Measurements from ENCODE around the gene GCNT2. TPM values are rescaled to one million over a fixed set of nuclear protein-coding genes. Genes with fewer than 3 reads are reported as not detected.
"Not testable (repeated sequence)": the region's sequence is repeated elsewhere in the genome, so short reads cannot be mapped to it uniquely, and the experiment has no call there.

GCNT2 gene
- polyA plus RNA-seq, 6 donors from 2014 or later: 3.7 to 8.9 (median 5.9) TPM

- H3K4me1 Mint-ChIP-seq: peaks cover 43 to 65% (median 59%) of the 10 kb centered on the region in 3 donors
- no peaks in the 10 kb centered on the region for H3K27me3 Mint-ChIP-seq
- DNase-seq (no peak), ATAC-seq (ENCODE audit: low read depth in 2 of 2) (no peak)
- H3K9me3 Mint-ChIP-seq: no peaks in the 10 kb centered on the region
- H3K36me3 Mint-ChIP-seq: peaks cover 0 to 2% of the 10 kb centered on the region in 2 donors
- H3K4me3 Mint-ChIP-seq: no peak overlapping the region
- H3K27ac Mint-ChIP-seq: peak overlapping the region in 3 of 6 donors; percentile 17 to 62 (median 53)
Observed at GRCh38 chr6:10595731-10596664, 74.8 kb downstream of the GCNT2 start.

GRCh38 chr6:10597499-10598001 is 76.4 kb downstream of the GCNT2 start:
- peaks cover 0 to 2% of the 10 kb centered on the region in 2 donors for H3K36me3 Mint-ChIP-seq
- peaks cover 38 to 64% (median 50%) of the 10 kb centered on the region in 3 donors for H3K4me1 Mint-ChIP-seq
- H3K27ac Mint-ChIP-seq: peak overlapping the region in 4 of 6 donors; percentile 28 to 84 (median 46)

DNA sequence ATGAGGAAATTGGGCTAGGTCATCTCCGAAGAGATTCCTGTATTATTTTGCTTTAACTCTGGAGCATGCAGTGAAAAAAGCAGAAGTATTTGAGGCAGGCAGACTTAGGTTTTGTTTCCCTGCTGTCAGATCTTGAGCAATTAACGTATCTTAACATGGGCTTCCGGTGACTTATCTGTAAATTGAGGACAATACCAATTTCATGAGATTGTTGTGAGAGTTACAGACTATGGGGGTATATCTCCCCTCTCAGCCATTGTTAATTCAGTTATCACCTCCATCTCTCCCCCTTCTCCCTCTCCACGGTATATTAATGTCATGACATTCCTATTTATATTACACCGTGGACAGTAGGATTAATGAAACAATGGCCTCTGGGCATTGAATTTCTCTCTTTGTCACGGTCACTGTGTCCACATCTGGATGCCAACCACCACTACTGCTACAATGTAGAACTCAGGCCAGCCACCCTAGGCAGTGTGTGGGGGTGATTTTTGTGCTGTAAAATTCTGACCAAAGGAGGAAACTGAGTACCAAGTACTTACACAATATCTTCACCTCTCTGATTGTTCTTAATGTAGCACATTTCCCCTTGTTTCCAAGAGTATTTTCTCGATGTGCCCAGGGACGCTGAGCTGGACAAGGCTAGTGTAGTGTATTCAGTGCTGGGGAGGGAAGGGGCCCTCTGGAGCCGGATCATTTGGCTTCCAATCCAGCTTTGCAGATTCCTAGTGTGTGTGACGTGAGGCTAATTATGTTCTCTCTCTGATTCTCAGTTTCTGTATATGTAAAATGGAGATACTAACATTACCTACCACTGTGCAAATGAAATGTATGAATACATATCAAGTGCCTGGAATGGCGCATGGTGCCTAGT is 77.2 kb downstream of the GCNT2 start:
- Mint-ChIP-seq H3K27ac (peak overlapping the region in 3 of 6 donors; percentile 11 to 67 (median 28)), H3K9me3 (no peaks in the 10 kb centered on the region), H3K36me3 (peaks cover 0 to 5% of the 10 kb centered on the region in 2 donors), H3K27me3 (no peaks in the 10 kb centered on the region), H3K4me1 (peaks cover 34 to 65% (median 50%) of the 10 kb centered on the region in 3 donors), H3K4me3 (peak overlapping the region in 1 of 8 donors; percentile 31)
- no peak for ATAC-seq (ENCODE audit: low read depth in 2 of 2)
- no peak for DNase-seq

More at GRCh38 chr6:10597499-10598001, 76.4 kb downstream of the GCNT2 start:
- DNase-seq (no peak), ATAC-seq (ENCODE audit: low read depth in 2 of 2) (no peak)
- Mint-ChIP-seq H3K27me3 (no peaks in the 10 kb centered on the region), H3K4me3 (peak overlapping the region in 1 of 8 donors; percentile 31), H3K9me3 (no peaks in the 10 kb centered on the region)

GRCh38 chr6:10599046-10599445 is 77.9 kb downstream of the GCNT2 start:
- Mint-ChIP-seq H3K4me1 (peaks cover 30 to 62% (median 50%) of the 10 kb centered on the region in 3 donors), H3K27ac (peak overlapping the region in 2 of 6 donors; percentile 34 to 59), H3K27me3 (no peaks in the 10 kb centered on the region)

GRCh38 chr6:10600681-10601080 is 79.5 kb downstream of the GCNT2 start:
- H3K27me3 Mint-ChIP-seq; DNase-seq; H3K27ac Mint-ChIP-seq; H3K36me3 Mint-ChIP-seq; H3K9me3 Mint-ChIP-seq; H3K4me3 Mint-ChIP-seq; ATAC-seq (ENCODE audit: low read depth in 2 of 2): not testable (repeated sequence)
- peaks cover 22 to 48% (median 34%) of the 10 kb centered on the region in 3 donors for H3K4me1 Mint-ChIP-seq

More at GRCh38 chr6:10599046-10599445, 77.9 kb downstream of the GCNT2 start:
- ATAC-seq (ENCODE audit: low read depth in 2 of 2) (no peak), DNase-seq (no peak)
- Mint-ChIP-seq H3K4me3 (no peak overlapping the region), H3K9me3 (no peaks in the 10 kb centered on the region), H3K36me3 (peaks cover 0 to 5% of the 10 kb centered on the region in 2 donors)

- H3K9me3 Mint-ChIP-seq: no peaks in the 10 kb centered on the region
Observed at GRCh38 chr6:10603219-10603618, 82.1 kb downstream of the GCNT2 start.

GRCh38 chr6:10609038-10609437 is 87.9 kb downstream of the GCNT2 start:
- ATAC-seq (ENCODE audit: low read depth in 2 of 2) (no peak), DNase-seq (no peak)
- Mint-ChIP-seq H3K4me1 (peaks cover 16 to 27% (median 21%) of the 10 kb centered on the region in 3 donors), H3K4me3 (no peak overlapping the region), H3K9me3 (peaks cover 0 to 2% (median 0%) of the 10 kb centered on the region in 7 donors), H3K27me3 (no peaks in the 10 kb centered on the region), H3K27ac (no peak overlapping the region), H3K36me3 (peaks cover 6 to 19% of the 10 kb centered on the region in 2 donors)

More at GRCh38 chr6:10603219-10603618, 82.1 kb downstream of the GCNT2 start:
- ATAC-seq (ENCODE audit: low read depth in 2 of 2) (no peak), DNase-seq (no peak)
- peaks cover 0 to 5% of the 10 kb centered on the region in 2 donors for H3K36me3 Mint-ChIP-seq
- peak overlapping the region in 2 of 6 donors; percentile 32 to 35 for H3K27ac Mint-ChIP-seq
- H3K4me1 Mint-ChIP-seq: peaks cover 11 to 31% (median 20%) of the 10 kb centered on the region in 3 donors
- H3K4me3 Mint-ChIP-seq: no peak overlapping the region
- no peaks in the 10 kb centered on the region for H3K27me3 Mint-ChIP-seq

- Mint-ChIP-seq H3K4me3 (no peak overlapping the region), H3K36me3 (peaks cover 6 to 19% of the 10 kb centered on the region in 2 donors), H3K27me3 (no peaks in the 10 kb centered on the region), H3K4me1 (peaks cover 18 to 30% (median 25%) of the 10 kb centered on the region in 3 donors), H3K9me3 (peaks cover 0 to 2% (median 0%) of the 10 kb centered on the region in 7 donors), H3K27ac (peak overlapping the region in 2 of 6 donors; percentile 6 to 28)
- DNase-seq: no peak
- no peak for ATAC-seq (ENCODE audit: low read depth in 2 of 2)
Observed at GRCh38 chr6:10610289-10610688, 89.1 kb downstream of the GCNT2 start.

DNA sequence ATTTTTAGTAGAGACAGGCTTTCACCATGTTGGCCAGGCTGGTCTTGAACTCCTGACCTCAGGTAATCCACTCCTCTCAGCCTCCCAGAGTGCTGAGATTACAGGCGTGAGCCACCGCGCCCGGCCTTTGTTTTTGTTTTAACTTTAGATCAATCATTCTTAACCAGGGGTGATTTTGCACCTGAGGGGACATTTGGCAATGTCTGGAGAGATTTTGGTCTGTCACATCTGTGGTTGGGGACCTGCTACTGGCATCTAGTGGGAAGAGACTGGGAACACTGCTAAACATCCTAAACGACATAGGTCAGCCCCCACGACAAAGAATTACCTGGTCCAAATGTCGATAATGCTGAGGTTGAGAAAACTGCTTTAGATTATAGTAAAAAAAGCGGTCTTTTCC is 91.0 kb downstream of the GCNT2 start:
- peaks cover 11 to 19% of the 10 kb centered on the region in 2 donors for H3K36me3 Mint-ChIP-seq
- H3K4me1 Mint-ChIP-seq: peaks cover 21 to 39% (median 26%) of the 10 kb centered on the region in 3 donors
- no peaks in the 10 kb centered on the region for H3K27me3 Mint-ChIP-seq
- peak overlapping the region in 1 of 6 donors; percentile 9 for H3K27ac Mint-ChIP-seq
- no peak for DNase-seq
- no peak for ATAC-seq (ENCODE audit: low read depth in 2 of 2)
- no peak overlapping the region for H3K4me3 Mint-ChIP-seq
- H3K9me3 Mint-ChIP-seq: peaks cover 0 to 8% (median 0%) of the 10 kb centered on the region in 7 donors

GRCh38 chr6:10613077-10613476 is 91.9 kb downstream of the GCNT2 start:
- Mint-ChIP-seq H3K4me1 (peaks cover 20 to 39% (median 24%) of the 10 kb centered on the region in 3 donors), H3K9me3 (peaks cover 0 to 8% (median 0%) of the 10 kb centered on the region in 7 donors), H3K27me3 (no peaks in the 10 kb centered on the region), H3K36me3 (peaks cover 11 to 19% of the 10 kb centered on the region in 2 donors), H3K4me3 (no peak overlapping the region), H3K27ac (no peak overlapping the region)
- no peak for DNase-seq
- no peak for ATAC-seq (ENCODE audit: low read depth in 2 of 2)

- ATAC-seq (ENCODE audit: low read depth in 2 of 2): no peak
- Mint-ChIP-seq H3K27ac (peak overlapping the region in 1 of 6 donors; percentile 53), H3K27me3 (no peaks in the 10 kb centered on the region), H3K36me3 (peaks cover 11 to 16% of the 10 kb centered on the region in 2 donors), H3K4me3 (no peak overlapping the region), H3K9me3 (peaks cover 0 to 8% (median 0%) of the 10 kb centered on the region in 7 donors), H3K4me1 (peaks cover 20 to 35% (median 24%) of the 10 kb centered on the region in 3 donors)
- no peak for DNase-seq
Observed at GRCh38 chr6:10613723-10614122, 92.6 kb downstream of the GCNT2 start.

GRCh38 chr6:10615675-10616074 is 94.5 kb downstream of the GCNT2 start:
- Mint-ChIP-seq H3K4me3 (no peak overlapping the region), H3K36me3 (peaks cover 0 to 6% of the 10 kb centered on the region in 2 donors), H3K9me3 (peaks cover 0 to 8% (median 0%) of the 10 kb centered on the region in 7 donors), H3K27ac (peak overlapping the region in 1 of 6 donors; percentile 50), H3K27me3 (no peaks in the 10 kb centered on the region), H3K4me1 (peaks cover 15 to 19% (median 16%) of the 10 kb centered on the region in 3 donors)
- ATAC-seq (ENCODE audit: low read depth in 2 of 2) (no peak), DNase-seq (no peak)

Data from naive B cell (primary cell).